NOMO-1 (cell line): Measurements from ENCODE around the gene EXOC3L1.

Source experiments
- DNase-seq, 2 experiments: peaks; one replicate each; lab custom pipeline; 2025; ENCODE audit not compliant: unreplicated experiment in 2 of 2; lab: John Stamatoyannopoulos, UW

EXOC3L1 gene, protein sequence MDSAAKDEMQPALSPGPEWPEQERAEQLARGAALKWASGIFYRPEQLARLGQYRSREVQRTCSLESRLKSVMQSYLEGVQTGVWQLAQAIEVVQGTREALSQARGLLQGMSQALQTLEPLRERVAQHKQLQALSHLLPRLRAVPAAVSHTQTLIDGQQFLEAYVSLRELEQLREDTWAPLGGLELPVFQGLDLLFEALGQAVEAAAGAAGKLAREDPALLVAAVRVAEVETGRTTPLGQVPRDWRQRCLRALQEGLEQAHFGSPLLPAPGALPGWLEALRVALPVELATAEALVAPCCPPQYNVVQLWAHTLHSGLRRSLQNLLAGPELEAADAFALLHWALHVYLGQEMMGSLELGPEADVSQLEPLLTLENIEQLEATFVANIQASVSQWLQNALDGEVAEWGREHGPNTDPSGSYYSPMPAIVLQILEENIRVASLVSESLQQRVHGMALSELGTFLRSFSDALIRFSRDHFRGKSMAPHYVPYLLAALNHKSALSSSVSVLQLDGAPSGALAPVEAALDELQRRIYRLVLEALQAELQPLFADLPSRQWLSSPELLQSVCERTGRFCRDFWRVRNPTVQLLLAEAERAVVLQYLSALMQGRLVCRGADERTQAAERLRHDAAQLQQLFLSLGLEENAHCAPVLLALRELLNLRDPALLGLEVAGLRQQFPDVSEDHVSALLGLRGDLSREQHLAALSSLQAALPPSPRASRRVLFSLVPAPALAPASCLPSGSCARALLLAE

DNA sequence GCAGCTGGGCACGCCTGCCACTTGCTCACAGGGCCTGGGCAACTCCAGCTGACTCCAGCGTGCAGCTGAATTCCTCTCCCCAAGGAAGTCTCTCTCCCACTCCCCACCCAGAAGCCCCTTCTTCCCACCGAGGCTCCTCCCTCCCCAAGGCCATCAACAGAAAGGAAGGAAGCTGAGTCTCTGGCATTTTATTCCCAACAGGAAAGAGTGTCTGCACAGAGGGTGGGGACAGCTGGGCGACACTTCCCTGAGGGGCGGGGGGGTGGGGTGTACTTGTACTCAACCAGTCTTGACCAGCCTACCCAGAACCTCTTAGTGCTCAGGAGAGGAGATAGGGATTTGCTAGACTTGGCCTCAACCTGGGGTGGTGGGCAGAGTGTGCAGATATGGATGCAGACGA, at the start of gene EXOC3L1:
TSS of gene EXOC3L1 (minus strand) at position 96 of the 400 bp plus-strand sequence. CDS start 460 bp downstream, outside the sequence.
- DNase-seq: no peak

DNA sequence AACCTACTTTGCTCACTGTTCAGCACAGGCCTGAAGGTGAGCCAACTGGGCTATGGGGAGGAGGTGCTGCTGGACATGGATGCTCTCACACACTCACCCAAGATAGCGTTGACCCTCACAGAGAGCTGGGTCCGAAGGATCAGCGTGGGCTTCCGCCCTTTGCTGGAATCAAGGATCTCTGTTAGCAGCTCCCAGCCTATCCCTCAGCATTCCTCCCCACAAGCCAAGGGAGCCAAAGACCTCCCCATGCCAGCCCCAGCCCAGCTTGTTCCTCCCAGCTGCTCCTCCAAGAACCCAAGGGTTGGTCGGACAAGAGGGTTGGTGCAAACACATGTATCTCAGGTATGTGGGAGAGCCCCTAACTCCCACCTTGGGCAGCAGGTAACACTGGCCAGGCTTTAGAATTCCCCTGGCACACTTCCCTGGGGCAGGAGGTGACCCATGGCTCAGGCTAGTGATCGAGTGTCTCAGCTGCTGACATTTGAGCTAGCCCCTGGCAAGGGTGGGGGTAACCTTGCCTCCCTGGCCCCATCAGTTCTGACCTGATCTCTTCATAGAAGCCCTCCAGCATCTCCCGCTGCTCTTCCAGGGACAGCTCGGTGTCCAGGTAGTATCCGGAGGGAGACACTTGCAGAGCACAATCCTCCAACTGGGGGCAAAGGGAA, 49.0 kb upstream of the EXOC3L1 start:
- DNase-seq: no peak

DNA sequence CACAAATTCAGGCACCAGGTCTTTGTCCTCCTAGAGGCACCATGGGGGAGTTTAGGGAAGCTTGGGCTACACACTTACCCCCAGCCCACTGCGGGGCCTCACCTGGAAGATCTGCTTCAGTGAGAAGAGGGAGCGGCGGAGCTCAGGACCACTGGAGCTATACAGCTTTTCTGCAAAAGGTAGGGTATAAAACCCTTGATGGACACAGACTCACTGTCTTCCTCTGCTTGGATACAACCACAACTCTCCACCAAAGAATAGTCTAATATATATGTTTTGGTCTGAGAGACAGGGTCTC, 48.3 kb upstream of the EXOC3L1 start:
- DNase-seq: no peak

DNA sequence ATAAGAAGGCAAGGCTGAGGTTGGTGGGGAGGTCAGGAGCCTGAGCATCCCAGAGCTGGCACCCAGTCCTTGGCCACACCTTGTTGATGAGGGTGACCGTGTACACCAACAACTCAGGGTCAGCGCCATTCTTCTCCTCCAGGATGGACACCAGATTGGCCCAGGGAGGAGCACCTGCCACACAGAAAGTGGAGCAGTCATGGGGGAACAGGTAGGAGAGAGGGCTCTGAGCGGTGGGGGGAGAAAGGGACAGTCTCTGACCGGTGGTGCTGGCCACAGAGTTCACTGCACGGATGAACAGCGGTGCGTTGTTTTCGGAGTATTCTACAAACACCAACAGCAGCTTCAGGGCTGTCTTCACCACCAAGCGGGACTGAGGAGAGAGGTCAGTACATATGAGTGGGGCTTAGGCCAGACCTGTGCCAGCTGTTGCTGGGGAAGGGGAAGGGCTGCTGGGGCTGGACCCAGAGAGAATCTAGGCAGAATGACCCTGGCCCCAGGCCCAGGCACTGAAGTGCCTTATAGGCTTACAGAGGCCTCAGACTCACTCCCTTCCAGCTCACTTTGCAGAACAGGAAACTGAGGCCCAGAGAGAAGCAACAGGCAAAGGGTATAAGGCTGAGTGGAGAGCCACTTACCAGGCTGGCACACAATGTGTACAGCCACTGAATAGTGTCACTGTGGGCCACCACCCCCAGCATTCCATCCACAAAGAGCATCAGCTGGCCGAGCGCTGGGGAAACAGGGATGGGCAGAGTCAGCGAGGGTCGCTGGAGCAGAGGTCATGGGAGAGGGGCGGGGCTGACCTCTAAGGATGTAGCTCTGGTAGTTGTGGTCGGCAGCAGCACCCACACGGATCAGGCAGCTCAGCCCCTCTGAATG, 47.7 kb upstream of the EXOC3L1 start:
- DNase-seq: no peak

DNA sequence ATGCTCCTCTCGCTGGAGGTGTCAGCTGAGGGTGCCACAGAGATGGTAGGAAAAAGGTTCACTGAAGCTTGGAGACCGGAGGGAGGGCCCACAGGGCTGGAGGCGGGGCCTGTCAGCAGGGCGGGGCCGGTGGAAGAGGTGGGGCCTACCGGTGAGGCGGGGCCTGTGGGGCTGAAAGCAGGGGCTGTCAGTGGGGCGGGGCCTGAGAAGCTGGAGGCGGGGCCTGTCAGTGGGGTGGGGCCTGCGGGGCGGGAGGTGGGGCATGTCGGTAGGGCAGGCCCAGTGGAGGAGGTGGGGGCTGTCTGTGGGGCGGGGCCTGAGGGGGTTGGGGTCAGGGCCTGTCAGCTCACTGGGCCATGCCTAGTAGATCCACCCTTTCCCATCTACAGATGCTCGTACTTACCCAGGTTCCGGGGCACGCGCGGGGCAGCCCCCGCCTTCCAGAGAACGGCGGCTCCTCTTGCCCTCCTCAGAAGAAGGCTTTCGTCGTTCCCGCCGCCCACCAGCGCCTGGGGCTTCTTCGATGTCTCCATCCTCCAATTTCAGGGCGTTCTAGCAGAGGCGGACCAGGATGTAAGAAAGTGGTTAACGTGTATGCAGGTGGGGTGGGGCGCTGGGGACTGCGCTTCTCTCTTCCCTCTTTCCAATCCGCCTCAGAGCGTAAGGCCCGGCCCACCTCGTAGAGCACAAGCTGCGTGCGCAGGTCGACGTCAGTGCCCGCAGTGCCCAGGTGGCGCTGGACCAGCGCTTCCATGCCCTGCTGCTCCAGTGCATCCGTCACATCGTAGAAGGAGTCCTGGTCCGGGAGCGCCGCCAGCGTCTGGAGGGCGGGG, 46.8 kb upstream of the EXOC3L1 start:
- DNase-seq: peak in 1 of 2 experiments; percentile 11

DNA sequence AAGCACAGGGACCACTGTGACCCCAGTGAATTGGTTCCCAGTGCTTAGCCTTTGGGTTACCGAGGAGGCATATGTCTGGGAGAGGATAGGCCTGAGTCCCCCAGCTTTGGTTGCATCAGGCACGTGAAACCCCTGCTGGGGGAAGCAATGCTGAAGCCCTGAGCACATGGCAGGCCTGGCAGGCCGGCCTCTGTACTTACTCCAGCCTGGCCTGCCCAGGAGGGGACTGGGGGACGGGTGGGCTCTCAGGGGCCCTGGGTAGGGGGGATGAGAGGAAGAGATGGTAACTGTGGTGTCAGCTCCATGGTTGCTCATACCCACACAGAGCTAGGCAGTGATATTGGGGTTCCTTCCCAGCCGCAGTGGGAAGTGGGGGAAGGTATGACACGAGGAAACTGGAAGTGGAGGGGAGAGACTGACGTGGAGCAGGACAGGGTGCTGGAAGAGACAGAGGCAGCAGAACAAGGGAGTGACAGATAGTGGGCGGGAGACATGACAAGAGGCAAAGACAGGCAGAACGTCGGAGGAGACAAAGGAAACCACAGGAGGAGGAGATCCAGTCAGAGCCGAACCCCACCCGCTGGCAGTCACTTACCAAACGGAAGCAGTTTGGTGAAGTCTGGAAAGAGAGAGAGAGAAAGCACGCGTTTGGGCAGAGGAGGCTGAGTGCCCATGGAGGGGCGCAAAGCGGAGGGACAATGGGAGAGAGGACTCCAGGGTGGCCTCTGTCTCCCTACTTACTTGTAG, 46.1 kb upstream of the EXOC3L1 start:
- DNase-seq: no peak

DNA sequence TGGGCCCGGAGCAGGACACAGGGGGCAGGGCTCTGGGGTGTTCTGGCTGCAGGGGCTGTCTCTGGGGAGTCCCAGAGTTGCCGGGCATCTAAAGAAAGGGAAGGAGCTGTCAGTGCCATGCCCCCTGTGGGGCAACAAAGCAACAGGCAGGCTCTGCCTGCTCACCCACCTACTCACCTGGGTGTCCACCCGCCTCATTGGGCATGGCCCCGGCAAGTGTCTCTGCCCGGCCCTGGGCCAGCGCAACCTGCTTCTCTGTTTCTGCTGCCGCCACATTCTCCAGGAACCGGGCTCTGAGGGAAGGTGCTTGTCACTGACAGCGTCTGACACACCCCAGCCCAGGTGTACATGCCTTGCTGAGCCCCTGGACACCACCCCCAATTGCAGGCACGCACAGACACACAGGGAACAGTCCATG, 44.3 kb upstream of the EXOC3L1 start:
- no peak for DNase-seq

DNA sequence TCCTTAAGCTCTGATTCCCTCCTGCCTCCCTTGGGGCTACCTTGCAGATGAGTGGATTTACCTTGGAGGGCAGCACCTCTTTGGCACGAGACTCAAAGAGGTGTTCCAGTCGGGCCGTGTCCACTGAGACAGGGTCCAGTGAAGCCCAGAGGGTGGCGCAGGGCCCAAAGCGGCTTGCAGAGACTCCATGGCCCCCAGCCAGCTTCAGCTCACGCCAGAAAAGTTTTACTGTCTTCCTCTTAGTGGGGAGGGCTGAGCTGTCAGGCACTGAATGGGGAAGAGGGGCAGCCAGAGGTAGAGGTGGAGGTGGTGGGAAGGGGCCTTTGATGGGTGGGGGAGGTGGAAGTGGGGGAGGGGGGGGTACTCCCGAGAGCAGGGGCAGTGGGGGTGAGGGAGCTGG, 43.7 kb upstream of the EXOC3L1 start:
- DNase-seq: no peak

DNA sequence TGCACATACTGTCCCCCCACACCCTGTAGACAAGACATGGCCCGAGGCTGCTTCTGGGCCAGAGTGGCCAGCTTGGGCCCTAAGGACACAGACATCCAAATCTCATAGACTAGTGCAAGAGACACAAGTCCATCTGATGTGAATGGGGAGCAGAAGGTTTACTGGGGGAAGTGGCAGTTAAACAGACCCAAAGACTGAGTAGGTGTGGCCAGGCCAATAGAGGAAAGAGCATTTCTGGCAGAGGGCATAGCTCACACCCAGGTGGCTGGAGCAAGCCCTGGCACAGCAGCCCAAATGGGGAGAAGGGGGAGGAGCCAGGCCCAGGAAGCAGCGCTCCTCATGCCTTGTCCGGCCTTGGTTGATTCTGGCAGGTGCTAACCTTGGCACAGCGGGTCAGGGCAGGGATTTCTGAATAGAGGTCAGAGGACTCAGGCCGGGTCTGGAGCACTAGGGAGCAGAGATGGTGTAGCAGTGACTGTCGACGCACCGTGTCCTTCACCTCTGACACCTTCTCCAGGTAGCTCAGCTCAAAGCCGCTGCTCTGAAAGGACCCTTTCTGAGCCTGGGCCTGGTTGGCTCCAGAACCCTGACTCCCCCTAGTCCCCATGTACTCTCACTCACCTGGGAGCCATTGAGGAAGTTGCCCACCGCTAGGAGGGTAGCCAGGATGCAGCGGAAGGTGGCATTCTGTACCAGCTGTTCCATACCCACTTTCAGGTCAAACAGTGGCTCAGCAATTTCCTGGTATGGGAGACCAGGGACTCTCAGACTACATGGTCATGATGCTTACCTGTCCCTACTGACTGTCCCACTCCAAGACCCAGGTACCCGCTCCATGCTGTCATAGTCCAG, 41.1 kb upstream of the EXOC3L1 start:
- no peak for DNase-seq

DNA sequence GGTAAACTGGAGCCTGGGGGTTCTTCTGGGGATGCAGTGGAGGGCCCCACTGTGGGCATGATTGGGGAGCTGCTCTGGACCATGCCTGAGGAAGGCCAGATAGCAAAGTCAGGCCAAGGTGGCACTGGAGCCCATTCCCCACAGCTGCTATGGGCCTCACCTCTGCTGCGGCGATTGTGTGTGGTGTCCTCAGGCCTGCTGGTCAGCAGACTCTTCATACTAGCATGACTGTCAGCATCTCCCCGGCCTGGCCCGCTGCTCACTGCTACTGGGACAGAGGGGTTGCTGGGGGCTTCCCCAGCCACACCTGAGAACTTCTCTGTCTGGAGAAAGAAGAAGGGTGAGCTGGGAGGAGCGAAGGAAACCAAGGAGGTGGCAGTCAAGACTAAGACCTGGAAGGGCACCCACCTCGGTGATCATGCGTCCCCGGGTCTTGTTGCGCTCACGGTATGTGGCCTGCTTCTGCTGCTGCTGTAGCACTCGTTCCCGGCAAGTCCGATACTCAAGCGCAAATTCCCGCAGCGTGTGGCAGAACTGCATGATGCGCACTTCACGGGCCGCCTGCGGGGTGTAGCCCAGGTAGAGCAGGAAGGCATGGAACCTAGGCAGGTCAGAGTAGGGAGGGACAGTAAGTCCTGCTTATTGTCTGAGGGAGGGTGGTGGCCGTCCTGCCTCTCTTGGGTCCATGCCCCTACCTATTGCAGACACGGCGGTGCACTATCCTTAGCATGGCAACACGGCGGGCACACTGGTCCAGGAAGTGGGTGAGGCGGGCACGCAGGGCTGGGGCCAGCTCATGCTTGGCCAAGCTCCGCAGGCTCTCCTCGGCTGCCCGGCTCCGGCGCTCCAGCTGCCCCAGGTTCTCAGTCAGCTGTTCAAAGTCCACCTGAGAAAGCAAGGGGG, 40.2 kb upstream of the EXOC3L1 start:
- no peak for DNase-seq

DNA sequence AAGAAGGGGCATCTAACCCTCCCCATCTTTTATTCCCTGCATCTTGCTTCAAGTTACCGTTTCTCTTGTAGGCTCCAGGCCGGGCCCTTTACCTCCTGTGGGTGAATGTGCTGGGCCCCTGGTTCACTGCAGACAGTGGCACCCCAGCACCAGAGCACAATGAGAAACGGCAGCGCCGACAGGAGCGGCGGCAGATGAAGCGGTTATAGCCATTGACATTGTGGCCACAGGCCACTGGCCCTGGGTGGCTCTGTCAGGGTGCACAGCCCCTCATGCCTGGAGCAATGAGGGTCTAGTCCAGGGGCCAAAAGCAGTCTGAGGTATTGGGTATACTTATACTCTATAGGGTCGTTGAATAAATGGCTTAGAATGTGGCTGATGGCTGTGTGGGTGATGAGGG, 39.0 kb upstream of the EXOC3L1 start:
- no peak for DNase-seq

DNA sequence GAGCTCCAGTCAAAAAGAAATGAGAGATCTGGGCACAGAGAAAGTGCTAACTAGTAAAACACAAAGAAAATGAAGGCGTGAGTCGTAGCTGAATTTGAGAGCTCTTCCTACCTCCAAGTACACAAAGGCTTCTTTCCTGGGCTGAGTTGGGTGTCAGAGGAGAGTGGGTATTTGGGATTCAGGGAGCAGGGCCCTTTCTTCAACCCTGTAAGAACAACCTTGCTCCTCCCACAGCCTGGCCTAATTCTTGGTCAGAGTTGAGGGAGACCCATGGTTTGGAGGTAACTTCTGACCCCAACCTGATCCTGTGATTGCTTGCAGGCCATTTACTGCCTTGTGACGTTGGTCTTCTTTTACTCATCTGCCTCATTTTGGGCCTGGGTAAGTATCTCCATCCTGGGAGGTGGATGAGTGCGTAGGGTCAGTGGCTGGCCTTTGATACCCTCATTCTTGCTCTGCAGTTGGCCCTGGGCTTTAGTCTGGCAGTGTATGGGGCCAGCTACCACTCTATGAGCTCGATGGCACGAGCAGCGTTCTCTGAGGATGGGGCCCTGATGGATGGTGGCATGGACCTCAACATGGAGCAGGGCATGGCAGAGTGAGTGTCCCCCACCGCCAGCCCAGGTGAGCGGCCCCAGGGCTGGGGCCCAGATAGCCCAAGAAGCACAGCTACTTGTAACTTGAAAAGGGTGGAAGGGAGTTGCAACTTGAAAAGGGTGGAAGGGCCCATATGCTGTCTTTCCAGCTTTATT, 38.3 kb upstream of the EXOC3L1 start:
- no peak for DNase-seq

DNA sequence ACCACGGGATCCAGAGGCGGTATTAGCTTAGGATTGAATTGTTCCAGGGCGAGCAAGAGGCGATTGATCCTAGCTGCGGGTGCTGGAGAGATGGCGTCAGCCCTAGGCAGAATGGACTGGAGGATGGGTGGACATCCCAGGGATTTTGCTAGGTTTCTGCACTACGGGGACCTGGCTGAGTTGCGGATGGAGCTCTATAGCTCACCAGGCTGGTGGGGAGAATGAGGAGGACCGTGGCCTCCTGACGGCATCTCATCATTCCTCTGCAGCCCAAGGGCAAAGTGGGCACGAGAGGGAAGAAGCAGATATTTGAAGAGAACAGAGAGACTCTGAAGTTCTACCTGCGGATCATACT, 37.6 kb upstream of the EXOC3L1 start:
- no peak for DNase-seq

DNA sequence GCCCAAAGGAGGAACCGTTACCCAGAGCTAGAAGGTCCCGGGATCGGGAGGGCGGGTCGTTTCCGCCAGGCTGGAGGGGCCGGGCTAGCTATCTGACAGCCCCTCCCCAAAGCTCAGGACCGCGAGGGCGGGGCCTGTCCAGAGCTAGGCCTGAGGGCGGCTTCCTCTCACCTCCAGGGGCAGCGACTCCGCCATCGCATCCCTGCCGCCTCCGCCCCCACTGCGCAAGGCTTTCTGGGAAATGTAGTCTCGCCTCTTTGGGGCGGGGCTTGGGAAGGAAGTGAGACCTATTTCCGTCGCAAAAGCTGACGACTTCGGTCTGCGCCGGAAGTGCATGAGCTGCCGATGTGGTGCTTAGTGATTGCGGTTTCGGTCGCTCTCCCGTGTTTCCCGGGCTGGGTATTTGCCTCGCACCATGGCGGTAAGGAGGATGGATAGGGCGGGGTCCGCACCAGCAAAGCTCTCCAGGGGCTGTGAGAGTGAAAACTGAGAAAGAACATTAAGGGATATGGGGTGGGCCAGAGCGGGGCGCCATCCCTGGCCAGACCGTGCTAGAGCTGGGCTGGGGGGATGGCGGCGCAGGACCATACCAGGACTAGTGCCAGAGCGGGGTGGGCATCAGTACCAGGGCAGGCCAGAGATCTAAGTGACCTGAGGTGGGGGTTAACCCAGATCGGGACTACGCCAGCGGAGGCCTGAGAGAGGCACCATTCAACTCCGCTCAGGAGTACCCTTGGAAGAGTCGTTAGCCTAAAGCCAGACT, 37.0 kb upstream of the EXOC3L1 start, which contains the start of gene TMEM208:
TSS of gene TMEM208 (plus strand) at position 327 of the 763 bp plus-strand sequence. CDS start at position 416, 89 bp downstream.
- DNase-seq: peak; percentile 92 to 97

DNA sequence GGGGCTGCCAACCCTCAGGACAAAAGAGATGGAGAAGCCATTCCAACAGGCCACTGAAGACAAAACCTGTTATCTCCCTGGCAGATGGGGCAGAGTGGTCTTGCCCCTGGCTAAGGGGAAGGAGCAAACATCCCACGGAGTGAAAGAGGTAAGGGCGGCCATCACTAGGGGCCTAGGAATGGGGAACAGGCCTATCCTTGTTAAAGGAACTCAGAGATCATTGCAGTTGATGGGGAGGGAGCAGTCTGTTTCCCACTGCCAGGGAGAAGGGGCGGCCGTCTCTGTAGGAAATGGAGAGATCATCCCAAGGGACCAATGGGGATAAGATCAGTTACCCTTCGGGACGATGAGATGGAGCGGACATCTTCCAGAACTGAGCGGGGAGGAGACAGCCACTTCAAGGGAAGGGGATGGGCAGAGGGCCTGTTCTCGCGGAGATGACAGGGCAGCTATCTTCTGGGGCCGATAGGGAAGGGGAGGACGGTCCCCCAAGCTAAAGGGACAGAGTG, 36.4 kb upstream of the EXOC3L1 start:
- no peak for DNase-seq

DNA sequence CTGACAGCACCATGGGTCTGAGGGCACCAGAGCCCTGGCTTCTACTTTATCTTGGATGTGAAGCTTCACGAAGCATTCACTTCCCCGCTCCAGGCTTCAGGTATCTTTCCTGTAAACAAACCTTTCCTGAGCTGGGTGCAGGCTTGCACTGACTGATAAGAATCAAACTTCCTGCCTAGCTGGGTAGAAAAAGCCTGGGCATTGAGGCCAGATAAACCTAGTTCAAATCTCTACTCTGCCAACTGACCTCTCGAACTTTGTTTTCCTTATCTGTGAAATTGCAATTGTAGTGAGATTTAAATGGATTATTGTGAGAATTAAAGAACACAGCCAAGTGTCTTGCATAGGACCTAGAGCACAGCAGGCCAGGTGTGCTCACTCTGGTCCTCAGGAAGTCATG, 34.1 kb upstream of the EXOC3L1 start:
- DNase-seq: no peak
